SIG-M5 treated with dmso at 0.1 percent for 504 hours (cell line): ENCODE measurements around the gene LOXL4.

Source experiments
- DNase-seq: peaks from one replicate; lab custom pipeline; 2025; ENCODE audit not compliant: unreplicated experiment; lab: John Stamatoyannopoulos, UW

Gene LOXL4

DNA sequence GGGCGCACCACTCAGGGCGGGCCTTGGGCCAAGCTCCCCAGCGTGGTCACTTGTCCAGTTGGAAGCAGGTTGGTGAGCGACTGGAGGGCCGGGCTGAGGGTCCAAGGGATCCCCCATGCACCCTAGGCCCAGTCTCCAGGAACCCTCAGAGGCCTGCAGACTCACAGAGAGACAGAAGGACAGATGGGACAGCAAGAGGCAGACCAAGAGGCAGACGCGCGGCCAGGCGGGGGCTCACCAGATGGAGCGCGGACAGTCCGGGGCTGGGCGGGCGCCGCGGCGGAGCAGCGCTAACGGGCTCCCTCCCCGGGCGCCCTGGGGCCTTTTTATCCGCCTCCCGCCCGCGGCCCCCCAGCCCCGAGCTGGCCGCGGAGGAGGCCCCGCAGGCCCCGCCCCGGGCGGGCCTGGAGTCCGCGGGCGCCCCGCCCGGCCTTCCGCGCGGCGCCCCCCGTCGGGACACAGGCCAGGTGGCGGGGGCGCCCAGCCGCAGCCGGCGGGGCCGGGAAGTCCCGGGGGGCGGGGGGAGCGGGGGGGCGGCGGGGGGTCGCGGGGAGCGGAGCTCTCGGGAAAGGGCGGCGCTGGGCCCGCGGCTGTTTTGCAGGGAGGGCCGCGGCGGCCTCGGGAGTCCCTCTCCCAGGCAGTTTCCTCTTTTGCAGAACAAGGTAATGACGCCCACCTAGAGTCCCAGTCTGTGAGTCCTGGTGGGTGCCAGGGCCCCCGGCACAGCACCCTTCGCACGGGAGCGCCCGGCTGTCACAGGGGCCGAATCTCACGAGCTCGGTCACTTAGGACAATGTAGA, at the start of gene LOXL4:
Gene LOXL4, minus strand, starts transcription at position 301 of the 800 bp plus-strand sequence. CDS start 5,175 bp downstream, outside the sequence.
- DNase-seq, result peak; percentile 56

DNA sequence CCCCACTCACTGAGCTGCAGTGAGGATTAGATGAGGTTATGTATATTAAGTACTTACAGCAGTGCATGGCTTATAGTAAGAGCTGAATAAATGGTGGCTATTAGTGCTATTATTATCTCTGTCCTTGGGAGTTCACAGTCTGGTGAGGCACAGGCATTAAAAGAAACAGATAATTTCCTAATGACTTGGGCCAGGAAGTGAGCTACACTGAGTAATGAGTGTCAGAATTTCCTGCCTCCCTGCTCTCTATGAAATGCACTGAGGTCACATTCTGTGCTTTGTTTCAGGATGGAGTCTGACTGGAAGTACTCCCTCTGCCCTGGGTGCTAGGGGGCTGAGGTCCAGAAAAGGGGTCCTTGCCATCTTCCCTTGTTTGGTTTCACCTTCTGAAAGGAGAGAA, 48.7 kb upstream of the LOXL4 start:
- DNase-seq, result no peak

DNA sequence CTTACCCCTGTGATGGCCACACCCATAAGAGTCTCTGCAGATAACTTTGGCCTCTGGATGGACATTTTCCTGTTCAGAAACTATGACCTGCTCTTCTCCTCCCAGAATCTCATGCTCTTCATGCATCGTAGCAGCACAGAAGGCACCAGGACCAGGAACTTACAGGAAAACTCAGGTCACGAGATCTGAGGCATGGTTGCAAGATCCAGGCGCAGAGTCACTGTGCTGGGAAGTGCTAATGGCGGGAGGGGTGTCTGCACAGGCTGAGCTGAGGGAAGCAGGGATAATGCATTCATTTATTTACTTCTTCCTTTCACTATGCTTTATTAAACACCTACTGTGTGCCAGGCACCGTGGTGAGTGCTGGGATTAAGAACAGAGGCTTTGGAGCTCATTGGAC, 48.2 kb upstream of the LOXL4 start:
- DNase-seq, result no peak

DNA sequence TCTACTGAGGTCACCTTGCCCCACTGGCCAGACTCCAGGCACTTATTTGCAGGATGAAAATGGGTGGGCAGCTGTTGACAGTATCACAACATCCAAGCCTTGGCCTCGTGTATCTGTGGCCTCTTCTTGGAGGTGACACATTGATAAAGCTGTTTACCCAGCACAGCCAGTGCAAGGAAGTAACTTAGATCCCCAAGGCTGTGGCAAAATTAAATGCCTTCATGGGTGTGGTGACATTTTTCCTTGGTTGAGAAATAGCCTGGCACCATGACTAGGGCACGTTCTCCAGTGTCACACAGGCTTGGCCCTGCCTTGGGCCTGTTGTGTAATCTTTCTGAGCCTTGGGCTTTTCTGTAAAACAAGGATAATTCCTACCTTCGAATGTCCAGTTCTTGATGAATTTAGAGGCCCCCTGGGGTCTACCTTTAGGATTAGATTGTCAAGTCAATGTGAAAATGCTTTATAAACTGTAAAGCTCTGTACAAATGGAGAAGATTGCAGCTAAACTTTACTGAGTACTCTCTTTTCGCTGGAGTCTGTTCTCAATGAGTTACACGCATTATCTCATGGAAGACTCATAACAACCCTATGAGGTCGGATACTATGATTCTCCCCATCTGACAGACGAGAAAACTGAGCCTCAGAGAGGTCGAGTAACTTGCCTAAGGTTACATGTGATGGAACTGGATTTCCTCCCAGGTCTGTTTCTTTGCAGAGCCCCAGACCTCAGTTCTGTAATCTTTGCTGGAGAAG, 46.7 kb upstream of the LOXL4 start:
- peak; percentile 53 for DNase-seq

DNA sequence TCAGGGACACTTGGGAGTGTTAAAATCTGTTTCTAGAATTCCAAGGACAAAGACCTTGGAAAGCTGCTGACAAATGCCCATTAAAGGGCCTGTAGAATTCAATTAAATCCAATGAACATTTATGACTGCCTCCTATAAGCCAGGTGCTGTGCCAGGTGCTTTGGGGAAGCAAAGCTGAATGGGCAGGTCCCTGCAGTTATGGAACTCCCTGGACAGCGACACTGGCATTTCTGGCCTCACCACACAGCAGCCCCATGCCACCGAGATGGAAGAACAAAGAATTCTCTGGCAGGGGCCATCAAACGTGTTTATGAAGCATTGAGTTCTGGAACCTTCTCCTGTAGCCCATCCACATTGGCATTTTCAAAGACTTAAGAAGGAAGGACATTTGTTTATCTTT, 45.6 kb upstream of the LOXL4 start:
- DNase-seq, result no peak

DNA sequence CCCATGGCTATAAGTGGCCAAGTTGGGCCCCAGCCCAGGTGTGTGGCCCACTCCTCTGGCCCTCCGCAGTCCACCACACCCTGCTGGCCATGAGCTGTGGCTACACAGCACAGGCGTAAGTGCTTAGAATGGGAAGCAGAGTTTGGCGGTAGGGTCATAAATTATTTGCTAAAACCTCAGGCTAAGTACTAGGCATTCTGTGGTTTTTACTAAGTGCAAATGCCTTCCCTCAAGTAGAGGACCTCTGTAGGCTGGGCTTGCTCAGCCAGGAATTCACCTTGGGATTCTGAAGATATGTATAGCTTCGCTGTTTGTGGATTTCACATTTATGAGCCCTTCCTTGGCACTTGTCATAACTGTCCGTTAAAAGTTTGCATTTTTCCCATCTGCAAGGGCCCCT, 44.8 kb upstream of the LOXL4 start:
- no peak for DNase-seq

DNA sequence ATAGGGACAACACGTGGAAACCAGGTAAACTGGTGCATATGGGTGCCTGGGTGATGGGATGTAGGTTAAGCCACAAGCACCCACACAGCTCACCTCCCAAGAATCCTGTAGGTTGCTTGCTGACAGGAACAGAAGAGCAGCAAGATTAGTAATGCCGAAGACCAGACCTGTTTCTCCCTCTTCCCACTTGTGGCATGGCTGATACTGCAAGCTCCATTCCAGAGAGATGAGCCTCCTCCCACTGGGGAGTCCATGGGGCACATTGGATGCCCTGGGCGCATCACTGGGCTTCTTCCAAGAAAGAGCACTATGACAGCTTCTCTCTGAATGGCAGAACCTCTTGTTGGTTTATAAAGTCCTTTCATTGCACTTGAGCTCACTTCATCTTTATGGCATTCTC, 44.4 kb upstream of the LOXL4 start:
- DNase-seq, result no peak

DNA sequence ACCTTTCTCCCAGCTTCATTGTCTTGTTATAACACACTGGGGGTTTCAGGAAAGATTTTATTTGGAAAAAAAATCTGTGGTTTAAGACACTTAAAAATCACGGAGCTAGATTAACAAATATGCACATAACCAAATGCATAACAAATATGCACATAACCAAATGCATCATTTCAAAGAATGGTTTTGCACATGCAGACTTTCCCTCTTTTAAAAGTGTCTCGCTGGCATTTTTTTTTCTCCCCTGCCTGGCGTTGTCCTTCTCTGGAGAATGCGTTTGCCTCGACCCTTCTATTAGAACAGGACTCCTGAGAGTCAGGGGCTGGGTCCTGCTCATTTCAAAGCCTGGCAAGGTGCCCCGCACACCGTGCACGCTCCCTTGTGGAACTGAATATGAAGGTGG, 42.7 kb upstream of the LOXL4 start:
- no peak for DNase-seq

DNA sequence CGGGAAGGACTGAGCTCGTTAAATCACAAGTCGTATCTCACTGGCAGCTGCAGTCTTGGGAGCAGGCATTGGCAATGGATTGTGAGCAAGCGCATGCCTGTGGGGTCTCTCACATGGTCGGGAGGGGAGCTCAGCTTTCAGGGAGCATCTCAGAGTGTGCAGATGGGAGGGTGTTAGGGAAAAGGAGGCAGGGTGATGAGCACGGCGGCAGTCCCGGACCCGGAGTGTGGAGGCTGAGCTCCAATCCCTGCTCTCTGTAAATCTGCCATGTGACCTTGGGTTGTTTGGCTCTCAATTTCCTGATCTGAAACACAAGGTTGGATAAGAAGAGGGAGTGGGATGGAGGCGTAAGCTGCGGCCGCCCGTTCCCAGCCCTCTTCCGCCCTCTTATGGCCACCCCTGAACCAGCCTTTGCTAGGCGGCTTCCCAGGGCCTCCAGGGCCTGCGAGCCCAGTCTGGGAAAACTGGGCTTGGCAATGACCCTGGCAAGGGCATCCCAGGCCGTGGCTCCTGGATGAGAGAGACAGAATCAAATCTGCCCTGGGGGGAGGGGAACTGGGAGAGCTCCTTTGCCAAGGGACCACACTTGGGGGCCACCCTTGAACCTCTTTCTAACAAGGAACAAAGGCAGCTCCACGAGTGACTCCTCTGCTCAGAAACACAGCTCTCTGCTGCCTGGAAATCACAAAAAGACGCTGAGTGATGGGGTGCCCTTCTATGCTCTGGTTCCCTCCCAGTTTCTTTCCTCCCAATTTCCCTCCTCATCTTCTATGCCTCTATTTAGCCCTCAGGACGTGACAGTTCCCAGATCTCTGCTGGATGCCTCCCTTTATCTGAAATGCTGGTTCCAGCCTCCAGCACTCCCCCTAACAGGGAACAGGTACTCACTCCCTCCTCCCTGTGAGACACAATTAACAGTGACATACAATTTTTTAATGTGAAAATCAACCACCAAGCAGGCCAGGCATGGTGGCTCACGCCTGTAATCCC, 41.7 kb upstream of the LOXL4 start:
- peak; percentile 38 for DNase-seq

DNA sequence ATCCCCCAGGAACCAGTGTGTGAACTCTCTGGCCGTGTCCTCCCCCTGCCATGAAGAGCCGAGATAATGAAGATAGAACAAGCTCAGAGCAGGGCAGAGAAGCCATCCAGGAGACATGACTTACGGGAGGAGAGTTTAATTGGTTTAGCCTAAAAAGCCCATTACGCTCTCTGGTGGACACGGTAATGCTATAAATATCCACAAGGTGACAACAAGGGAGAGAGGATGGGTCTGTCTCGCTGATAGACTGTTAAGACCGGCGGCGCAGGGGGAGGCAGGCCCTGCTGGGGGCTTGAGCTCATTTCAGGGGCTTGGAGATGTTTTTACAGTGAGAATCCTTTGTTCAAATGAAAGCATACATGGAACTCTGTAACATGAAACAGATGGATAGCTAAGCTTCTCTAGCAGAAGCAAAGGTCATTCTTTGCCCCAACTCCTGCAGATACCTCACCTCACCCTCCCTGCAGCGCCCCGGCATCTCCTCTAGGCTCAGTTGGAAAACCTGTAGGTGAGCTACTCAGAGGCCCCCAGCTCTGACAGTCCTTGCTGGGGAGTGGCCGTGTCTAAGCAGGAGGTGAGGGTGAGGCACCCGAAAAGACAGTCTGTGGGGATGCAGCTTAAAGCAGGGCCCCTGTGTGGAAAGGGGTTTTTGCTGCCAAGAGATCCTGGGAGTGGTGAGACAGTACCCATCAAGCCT, 40.8 kb upstream of the LOXL4 start:
- DNase-seq, result no peak

DNA sequence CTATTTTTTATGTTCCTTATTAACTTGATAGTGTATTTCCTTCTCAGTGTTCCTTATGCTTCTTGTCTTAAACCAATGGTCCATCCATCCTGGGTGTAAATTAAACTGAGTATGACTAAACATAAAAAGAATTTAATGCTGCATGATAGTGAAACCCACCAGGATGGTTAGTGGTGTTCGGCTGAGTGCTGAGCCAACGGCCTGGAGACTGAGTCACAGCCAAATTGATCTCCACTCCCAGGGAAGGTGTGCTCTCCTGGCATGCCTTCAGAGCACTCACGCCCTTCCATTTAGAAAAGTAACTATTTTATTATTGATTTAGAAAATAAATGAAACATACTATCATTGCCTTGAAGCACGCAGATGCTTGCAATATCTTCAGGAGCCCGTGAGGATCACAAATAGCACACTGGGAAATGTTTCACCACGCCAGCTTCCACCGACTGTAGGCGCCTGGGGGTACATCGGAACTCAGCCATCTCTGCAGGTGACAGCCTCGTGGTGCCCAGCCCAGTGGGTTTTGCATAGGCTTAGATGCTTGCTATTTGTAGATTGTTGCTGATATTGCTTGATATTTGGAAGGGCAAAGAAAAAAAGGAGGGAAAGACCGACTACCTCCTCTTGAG, 40.0 kb upstream of the LOXL4 start:
- DNase-seq, result no peak

DNA sequence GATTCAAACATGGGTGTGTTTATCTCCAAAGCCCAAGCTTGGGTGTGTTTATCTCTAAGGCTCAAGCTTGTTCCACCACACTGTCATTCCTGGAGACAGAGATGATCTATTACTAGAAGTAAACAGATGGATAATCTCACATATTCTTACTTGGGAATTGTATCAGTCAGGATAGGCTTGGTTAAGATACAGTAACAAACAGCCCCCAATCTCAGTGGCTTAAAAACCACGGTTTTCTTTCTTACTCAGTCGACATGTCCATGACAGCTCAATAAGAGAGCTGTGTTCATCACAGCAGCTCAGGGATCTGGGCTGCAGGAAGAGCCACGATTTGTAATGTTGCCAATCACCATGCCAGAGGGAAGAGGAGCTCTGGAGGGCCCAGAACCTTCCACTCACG, 38.5 kb upstream of the LOXL4 start:
- no peak for DNase-seq

DNA sequence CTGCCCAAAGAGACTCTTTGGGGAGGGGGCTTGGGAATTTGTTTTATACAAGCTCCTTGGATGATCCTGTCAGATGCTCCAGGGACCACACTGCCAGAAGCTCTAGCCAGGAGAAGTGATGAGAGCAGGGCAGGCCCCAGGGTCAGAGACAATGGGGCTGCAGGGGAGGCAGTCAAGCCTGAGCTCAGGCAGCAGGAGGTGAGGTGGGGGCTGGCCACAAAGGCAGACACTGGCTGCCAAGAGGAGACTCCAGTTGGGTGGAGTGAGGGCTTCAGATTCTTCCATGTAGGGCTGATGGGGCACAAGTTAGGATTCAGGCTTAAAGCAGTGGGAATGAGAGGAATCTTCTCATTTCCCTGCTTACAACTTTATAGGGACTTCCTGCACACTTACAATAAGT, 35.6 kb upstream of the LOXL4 start:
- DNase-seq, result no peak

DNA sequence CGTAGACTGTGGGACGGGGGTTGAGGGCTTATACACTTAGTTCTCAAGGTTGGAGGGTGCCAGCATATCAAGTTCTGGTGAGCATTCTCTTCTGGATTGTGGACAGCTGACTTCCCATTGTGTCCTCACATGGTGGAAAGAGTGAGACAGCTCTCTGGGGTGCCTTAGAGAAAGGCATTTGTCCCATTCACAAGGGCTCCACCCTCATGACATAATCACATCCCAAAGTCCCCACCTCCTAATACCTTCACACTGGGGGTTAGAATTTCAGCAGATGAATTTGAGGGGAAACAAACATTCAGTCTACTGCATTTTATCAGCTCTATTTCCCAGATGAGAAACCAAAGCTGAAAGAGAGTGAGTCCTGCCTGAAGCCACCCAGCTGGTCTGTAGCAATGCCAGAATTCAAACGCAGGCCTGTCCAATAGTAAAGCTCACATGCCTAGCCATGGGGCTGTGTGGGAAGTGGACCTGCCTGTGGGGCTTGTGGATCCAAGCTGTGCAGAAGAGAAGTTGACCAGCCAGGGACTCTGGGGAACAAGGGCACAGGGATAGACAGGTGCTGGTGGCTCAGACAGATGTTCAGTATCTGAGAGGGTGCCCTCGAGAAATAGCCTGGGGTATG, 34.9 kb upstream of the LOXL4 start:
- DNase-seq, result no peak

DNA sequence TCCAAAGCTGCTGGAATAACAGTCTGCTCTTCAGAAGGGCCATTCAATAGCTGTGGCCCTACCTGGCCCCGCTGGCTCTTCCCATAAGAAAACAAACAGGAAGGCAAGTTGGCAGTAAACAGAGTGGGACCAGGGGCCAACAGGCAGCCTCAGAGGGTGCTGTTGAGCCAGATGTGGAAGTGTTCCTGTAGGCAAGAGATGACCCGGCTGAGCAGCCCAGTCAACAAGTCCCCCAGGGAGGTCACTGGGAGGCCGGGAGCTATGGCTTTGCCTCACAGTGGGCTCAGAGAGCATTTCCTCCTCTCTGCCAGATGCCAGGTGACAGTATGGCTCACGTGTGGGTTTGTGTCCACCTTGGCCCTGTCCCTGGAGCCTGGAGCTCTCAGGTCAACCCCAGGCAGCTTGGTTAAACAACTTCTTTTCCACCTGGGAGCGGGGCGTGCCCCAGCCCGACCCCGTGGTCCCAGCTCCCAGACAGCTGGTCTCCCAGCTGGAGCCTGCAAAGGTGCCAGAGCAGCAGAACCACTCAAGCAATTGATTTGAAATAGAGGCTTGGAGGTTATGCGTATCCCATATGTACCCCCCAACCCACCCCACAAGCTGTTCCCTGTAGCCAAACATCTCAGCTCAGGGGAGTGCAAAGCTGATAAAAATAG, 33.8 kb upstream of the LOXL4 start:
- no peak for DNase-seq

DNA sequence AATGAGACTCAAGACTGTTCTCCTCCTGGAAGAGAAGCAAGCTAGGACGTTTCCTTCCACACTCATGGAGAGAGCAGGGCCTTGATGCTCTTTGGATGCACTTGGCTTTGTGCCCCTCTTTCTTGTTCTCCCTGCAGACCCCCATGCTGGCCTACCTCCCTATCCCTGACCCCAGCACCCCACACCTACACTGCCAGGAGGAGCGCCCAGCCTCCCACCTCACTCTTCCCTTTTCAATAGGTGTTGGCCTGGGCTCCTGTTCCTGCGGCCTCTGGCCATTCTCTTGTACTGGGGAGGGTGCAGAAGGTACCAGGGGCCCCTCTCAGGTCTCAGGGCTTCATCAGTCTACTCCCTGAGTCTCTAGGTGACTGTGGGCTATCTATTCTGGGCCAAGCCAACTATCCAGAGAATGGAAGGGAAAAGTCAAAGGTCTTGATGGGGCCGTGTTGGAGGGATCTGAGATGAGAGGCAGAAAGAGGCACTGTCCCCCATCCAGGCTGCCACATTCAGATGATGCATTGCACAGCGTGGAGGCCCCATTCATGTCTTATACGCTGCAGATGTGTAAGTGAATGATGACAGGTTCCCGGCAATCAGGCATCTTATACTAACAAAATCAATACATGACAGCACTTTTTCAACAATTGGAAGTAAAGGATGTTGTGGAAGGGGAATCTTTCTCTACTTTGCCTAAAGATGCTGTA, 32.7 kb upstream of the LOXL4 start:
- DNase-seq, result no peak

DNA sequence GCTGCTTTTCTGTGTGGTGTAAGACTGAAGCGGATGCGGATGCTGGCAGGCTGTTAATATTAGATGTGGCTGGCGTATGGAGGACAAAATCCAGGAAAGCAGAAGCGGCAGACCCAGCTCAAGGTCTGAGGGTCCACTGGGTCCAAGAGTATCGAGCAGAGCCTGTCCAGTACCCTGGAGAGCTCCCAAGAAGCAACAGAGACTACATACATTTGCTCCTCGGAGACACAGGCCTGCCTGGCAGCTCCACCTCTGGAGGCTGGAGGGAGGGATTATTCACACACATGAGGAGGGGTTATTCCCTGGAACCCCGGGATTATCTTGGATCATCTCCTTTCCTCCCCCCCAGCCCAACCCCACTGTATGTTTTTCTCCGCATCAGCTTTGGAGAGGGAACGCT, 31.3 kb upstream of the LOXL4 start:
- DNase-seq, result no peak

DNA sequence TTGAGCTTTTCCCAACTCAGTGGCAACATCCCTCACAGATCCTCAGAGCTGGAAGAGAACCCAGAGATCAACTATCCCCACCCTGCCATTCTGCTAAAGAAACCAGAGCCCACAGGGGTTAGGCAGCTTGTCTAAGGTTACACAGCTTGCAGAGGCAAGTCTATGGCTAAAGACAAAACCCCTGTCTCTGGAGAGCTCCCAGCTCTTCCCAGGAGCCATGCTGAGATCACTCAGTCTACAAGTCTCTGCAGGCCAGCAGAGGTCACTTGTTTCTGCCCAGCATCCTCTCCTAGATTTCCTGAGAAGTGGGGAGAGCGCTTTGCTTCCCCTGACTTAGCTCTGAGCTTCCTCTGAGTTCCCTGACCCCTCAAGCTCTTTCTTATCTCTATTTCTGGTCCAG, 28.5 kb upstream of the LOXL4 start:
- DNase-seq, result no peak

DNA sequence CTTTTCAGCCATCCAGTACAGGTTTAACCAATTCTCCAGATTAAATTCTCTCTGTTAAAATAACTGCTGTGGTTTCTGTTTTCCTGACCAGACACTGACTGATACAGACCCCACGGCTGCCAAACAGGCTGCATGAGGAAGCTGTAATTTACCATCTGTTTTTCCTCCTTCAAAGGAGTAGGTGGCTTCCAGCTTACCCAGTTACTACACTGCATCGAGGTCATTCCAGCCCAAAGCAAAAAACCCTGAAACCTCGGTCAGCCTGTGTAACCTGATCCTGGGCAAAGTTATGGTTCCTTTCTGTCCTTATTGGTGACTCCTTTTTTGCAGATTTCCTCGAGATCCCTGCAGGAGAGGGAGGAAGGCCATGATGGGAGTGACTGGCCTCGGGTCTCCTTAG, 27.9 kb upstream of the LOXL4 start:
- DNase-seq, result no peak
